ENCODE data around the gene PIK3C2G. TPM values are rescaled to one million over a fixed set of nuclear protein-coding genes. Genes with fewer than 3 reads are reported as not detected.

The PIK3C2G gene
- total RNA-seq, 1 experiment from 2014 or later: not detected

- H3K27me3 ChIP-seq (ENCODE audit: insufficient read depth, low read length): no peaks in the 10 kb centered on the region
- peaks cover 0 to 1% (median 0%) of the 10 kb centered on the region in 3 experiments; a peak in 2 of 7 replicates for H3K36me3 Mint-ChIP-seq (ENCODE audit: insufficient read depth in 1 of 3, low read depth in 3 of 3)
- H3K56ac ChIP-seq (ENCODE audit: insufficient read length, low read depth, low read length): no peak overlapping the region
- no peak overlapping the region for H2BK12ac ChIP-seq (ENCODE audit: insufficient read length, low read depth, low read length)
- H4K8ac ChIP-seq (replicated peaks; ENCODE audit: insufficient read length, low read depth, low read length): no peak overlapping the region
- no peak for TF ChIP-seq CTCF (conservative IDR thresholded peaks at IDR 0.05)
- H3K14ac ChIP-seq (ENCODE audit: insufficient read depth, low read length): no peak overlapping the region
- no peak overlapping the region for H2BK120ac ChIP-seq (ENCODE audit: low read depth, low read length, poor library complexity, severe bottlenecking)
- H3K9me3 ChIP-seq (ENCODE audit: control insufficient read depth, low read depth, low read length): no peaks in the 10 kb centered on the region
- DNase-seq: no peak
- H2BK15ac ChIP-seq (ENCODE audit: low read depth, low read length): no peak overlapping the region
- H4K20me1 ChIP-seq (ENCODE audit: control insufficient read depth, insufficient read depth, insufficient read length): no peaks in the 10 kb centered on the region
- H4K5ac ChIP-seq (ENCODE audit: insufficient read length, low read depth, low read length): no peak overlapping the region
- H3K23ac ChIP-seq (ENCODE audit: insufficient read length, low read depth, low read length): no peak overlapping the region
- no peak overlapping the region for H2AK5ac ChIP-seq (ENCODE audit: insufficient read length, low read length)
- H3K27me3 Mint-ChIP-seq (ENCODE audit: low read depth): no peaks in the 10 kb centered on the region
- no peak overlapping the region for H3K18ac ChIP-seq (ENCODE audit: insufficient read length, low read depth, low read length)
- H3K9ac ChIP-seq (ENCODE audit: extremely low read depth, insufficient read length, low read length): no peak overlapping the region
- WGBS (ENCODE audit: extremely low coverage, insufficient read length, low lambda C conversion rate): no CpG with 5 or more reads among the region's 1 CpG
- H3K79me2 ChIP-seq (ENCODE audit: insufficient read depth, low read length): no peaks in the 10 kb centered on the region
- H3T11ph ChIP-seq (ENCODE audit: low read length): no peak overlapping the region
- no peak overlapping the region for H2AFZ ChIP-seq (ENCODE audit: low read length)
- no peak overlapping the region for H3K4me2 ChIP-seq (ENCODE audit: insufficient read depth, insufficient read length, low read length)
- H2BK5ac ChIP-seq (ENCODE audit: insufficient read length, low read length): no peak overlapping the region
- no peaks in the 10 kb centered on the region for H3K79me1 ChIP-seq (ENCODE audit: insufficient read depth, low read depth, low read length, poor library complexity, severe bottlenecking)
- no peaks in the 10 kb centered on the region for H3K23me2 ChIP-seq (ENCODE audit: insufficient read length, low read depth, low read length, poor library complexity, severe bottlenecking)
- no peak overlapping the region for H2BK20ac ChIP-seq (ENCODE audit: low read depth, low read length, poor library complexity, severe bottlenecking)
- H3K27ac ChIP-seq (ENCODE audit: insufficient read length, low read depth, low read length): no peak overlapping the region
- no peak overlapping the region for H3K4ac ChIP-seq (ENCODE audit: low read depth, low read length)
- H3K4me3 Mint-ChIP-seq: no peak overlapping the region
- H4K91ac ChIP-seq (ENCODE audit: insufficient read length, low read depth, low read length): no peak overlapping the region
- no peak overlapping the region for H3K27ac Mint-ChIP-seq
- peaks cover 3 to 4% of the 10 kb centered on the region in 2 experiments; a peak in 3 of 4 replicates for H3K4me1 Mint-ChIP-seq
- no peaks in the 10 kb centered on the region; the same call in 1 of the 2 replicates for H3K4me1 ChIP-seq (ENCODE audit: insufficient read depth, low read length)
- H3K9me3 Mint-ChIP-seq: peaks cover 2% of the 10 kb centered on the region in 2 experiments; a peak in 2 of 5 replicates
Observed at GRCh38 chr12:18275981-18276380, 14.7 kb downstream of the PIK3C2G start.
